Germinal center (tissue), 1 donor: Measurements from ENCODE around the gene IL17RB.
A peak's percentile ranks its signal among the peaks of the same experiment; 100 is the strongest.

Experiments
- DNase-seq: peaks from one replicate; pipeline ENCODE4 v3.0.0; 2012; ENCODE audit warnings: mixed read lengths, low spot score

The IL17RB gene

GRCh38 chr3:53860196-53860595, 13.8 kb downstream of the IL17RB start:
- no peak for DNase-seq

GRCh38 chr3:53862241-53862640, 15.9 kb downstream of the IL17RB start:
- no peak for DNase-seq

- no peak for DNase-seq
Measured at GRCh38 chr3:53863145-53863544, 16.8 kb downstream of the IL17RB start.

GRCh38 chr3:53865732-53866499, 19.5 kb downstream of the IL17RB start:
- DNase-seq = no peak

- DNase-seq = no peak
Measured at GRCh38 chr3:53880396-53881345, 34.3 kb downstream of the IL17RB start.

- peak; percentile 87 for DNase-seq
Measured at GRCh38 chr3:53881691-53882593, 35.6 kb downstream of the IL17RB start, which contains the start of gene ACTR8. Gene ACTR8 (minus strand): TSS chr3:53882152. CDS start chr3:53882101, 51 bp downstream.

GRCh38 chr3:53883008-53883407, 36.6 kb downstream of the IL17RB start:
- no peak for DNase-seq

- no peak for DNase-seq
Measured at GRCh38 chr3:53884623-53885022, 38.3 kb downstream of the IL17RB start.

- DNase-seq = no peak
Measured at GRCh38 chr3:53885239-53885638, 38.9 kb downstream of the IL17RB start.

- DNase-seq = no peak
Measured at GRCh38 chr3:53887446-53887845, 41.1 kb downstream of the IL17RB start.

- DNase-seq = no peak
Measured at GRCh38 chr3:53888232-53888631, 41.9 kb downstream of the IL17RB start.

- DNase-seq = peak; percentile 38
Measured at GRCh38 chr3:53890726-53891475, 44.5 kb downstream of the IL17RB start.

GRCh38 chr3:53891497-53892285, 45.3 kb downstream of the IL17RB start, which contains the start of gene SELENOK:
Gene SELENOK (minus strand): TSS chr3:53891859.
- peak; percentile 94 for DNase-seq

GRCh38 chr3:53892286-53892637, 45.9 kb downstream of the IL17RB start:
- DNase-seq = no peak

- no peak for DNase-seq
Measured at GRCh38 chr3:53899750-53900149, 53.4 kb downstream of the IL17RB start.

GRCh38 chr3:53900666-53901331, 54.4 kb downstream of the IL17RB start:
- no peak for DNase-seq

GRCh38 chr3:53902067-53902466, 55.7 kb downstream of the IL17RB start:
- no peak for DNase-seq

GRCh38 chr3:53902711-53903110, 56.3 kb downstream of the IL17RB start:
- no peak for DNase-seq

- DNase-seq = no peak
Measured at GRCh38 chr3:53913401-53913800, 67.0 kb downstream of the IL17RB start.
